DND-41 (cell line): ENCODE data around the gene ZMIZ1.

Source experiments
- CTCF ChIP-seq: IDR thresholded peaks from 2 replicates; pipeline ENCODE4 v1.5.1; 2012; ENCODE audit warnings: borderline replicate concordance, low read length, moderate library complexity, mild to moderate bottlenecking; ENCODE audit not compliant: poor library complexity, severe bottlenecking; ENCODE audit errors: extremely low read depth
- EZH2 ChIP-seq: IDR thresholded peaks from 3 replicates; pipeline ENCODE4 v1.6.1; 2012; ENCODE audit warnings: borderline replicate concordance, low read depth, mild to moderate bottlenecking, moderate library complexity, low read length, inconsistent platforms; ENCODE audit not compliant: severe bottlenecking

DNA sequence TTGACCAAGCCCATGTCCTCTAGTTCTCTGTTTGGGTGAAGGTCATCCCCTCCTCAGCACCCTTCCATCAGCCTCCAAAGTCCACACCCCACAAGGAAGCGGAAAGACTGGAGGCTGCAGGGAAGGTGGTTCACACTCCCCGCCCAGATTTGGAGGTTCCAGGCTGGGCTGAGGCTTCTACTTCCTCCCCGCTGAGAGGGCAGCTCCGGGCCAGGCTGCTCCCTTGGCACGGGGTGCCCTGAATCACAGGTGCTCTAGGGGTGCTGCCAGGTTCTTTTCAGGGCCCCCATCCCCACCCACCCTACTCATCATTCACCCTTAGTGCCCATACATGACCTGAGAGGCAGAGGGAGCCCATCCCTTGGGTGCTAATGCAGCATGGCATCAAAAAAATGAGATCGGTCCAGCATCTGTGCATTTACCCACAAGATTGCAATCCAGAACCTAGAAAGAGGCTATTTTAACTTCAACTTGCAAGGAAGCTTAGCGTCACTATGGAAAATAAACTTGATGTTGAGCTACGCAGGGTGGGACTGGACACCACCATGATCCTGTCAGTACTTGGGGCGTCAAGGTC lies 47.3 kb upstream of the ZMIZ1 start:
- TF ChIP-seq CTCF (no peak), EZH2 (no peak)
